ENCODE measurements around the gene ARID5B. TPM values are rescaled to one million over a fixed set of nuclear protein-coding genes. Genes with fewer than 3 reads are reported as not detected.

ARID5B gene
- total RNA-seq, 1 experiment from 2014 or later, result 0.04 TPM

- Histone ChIP-seq H3K4ac (ENCODE audit: low read depth, low read length) (no peak overlapping the region), H3K23me2 (ENCODE audit: insufficient read length, low read depth, low read length, poor library complexity, severe bottlenecking) (no peaks in the 10 kb centered on the region), H3K14ac (ENCODE audit: insufficient read depth, low read length) (no peak overlapping the region), H2AFZ (ENCODE audit: low read length) (no peak overlapping the region), H2BK12ac (ENCODE audit: insufficient read length, low read depth, low read length) (no peak overlapping the region), H2BK15ac (ENCODE audit: low read depth, low read length) (no peak overlapping the region), H2BK5ac (ENCODE audit: insufficient read length, low read length) (no peak overlapping the region), H3K9me3 (ENCODE audit: control insufficient read depth, low read depth, low read length) (no peaks in the 10 kb centered on the region), H3K4me1 (ENCODE audit: insufficient read depth, low read length) (peaks cover 8% of the 10 kb centered on the region), H3T11ph (ENCODE audit: low read length) (no peak overlapping the region), H2AK5ac (ENCODE audit: insufficient read length, low read length) (no peak overlapping the region), H4K91ac (ENCODE audit: insufficient read length, low read depth, low read length) (no peak overlapping the region), H4K20me1 (ENCODE audit: control insufficient read depth, insufficient read depth, insufficient read length) (no peaks in the 10 kb centered on the region), H4K5ac (ENCODE audit: insufficient read length, low read depth, low read length) (no peak overlapping the region), H3K79me2 (ENCODE audit: insufficient read depth, low read length) (no peaks in the 10 kb centered on the region), H2BK120ac (ENCODE audit: low read depth, low read length, poor library complexity, severe bottlenecking) (no peak overlapping the region), H3K18ac (ENCODE audit: insufficient read length, low read depth, low read length) (no peak overlapping the region), H3K9ac (ENCODE audit: extremely low read depth, insufficient read length, low read length) (no peak overlapping the region), H3K4me2 (ENCODE audit: insufficient read depth, insufficient read length, low read length) (no peak overlapping the region), H3K27ac (ENCODE audit: insufficient read length, low read depth, low read length) (no peak overlapping the region), H3K56ac (ENCODE audit: insufficient read length, low read depth, low read length) (no peak overlapping the region), H3K27me3 (ENCODE audit: insufficient read depth, low read length) (no peaks in the 10 kb centered on the region), H4K8ac (replicated peaks; ENCODE audit: insufficient read length, low read depth, low read length) (no peak overlapping the region), H2BK20ac (ENCODE audit: low read depth, low read length, poor library complexity, severe bottlenecking) (no peak overlapping the region), H3K23ac (ENCODE audit: insufficient read length, low read depth, low read length) (no peak overlapping the region), H3K79me1 (ENCODE audit: insufficient read depth, low read depth, low read length, poor library complexity, severe bottlenecking) (no peaks in the 10 kb centered on the region)
- peaks cover 21 to 22% of the 10 kb centered on the region in 2 experiments for H3K4me1 Mint-ChIP-seq
- no peak overlapping the region for H3K4me3 Mint-ChIP-seq
- no peak for DNase-seq
- H3K27me3 Mint-ChIP-seq (ENCODE audit: low read depth), result no peaks in the 10 kb centered on the region
- H3K27ac Mint-ChIP-seq, result no peak overlapping the region
- WGBS (ENCODE audit: extremely low coverage, insufficient read length, low lambda C conversion rate), result no CpG with 5 or more reads among the region's 1 CpG
- H3K36me3 Mint-ChIP-seq (ENCODE audit: insufficient read depth in 1 of 3, low read depth in 3 of 3), result no peaks in the 10 kb centered on the region; a peak in 1 of 7 replicates
- peaks cover 0 to 3% of the 10 kb centered on the region in 2 experiments; a peak in 2 of 5 replicates for H3K9me3 Mint-ChIP-seq
- no peak for TF ChIP-seq CTCF (conservative IDR thresholded peaks at IDR 0.05)
These were observed 80.0 kb downstream of the ARID5B start for GRCh38 chr10:61981460-61981859.
